ENCODE data around the gene MRPL49.

The MRPL49 gene

DNA sequence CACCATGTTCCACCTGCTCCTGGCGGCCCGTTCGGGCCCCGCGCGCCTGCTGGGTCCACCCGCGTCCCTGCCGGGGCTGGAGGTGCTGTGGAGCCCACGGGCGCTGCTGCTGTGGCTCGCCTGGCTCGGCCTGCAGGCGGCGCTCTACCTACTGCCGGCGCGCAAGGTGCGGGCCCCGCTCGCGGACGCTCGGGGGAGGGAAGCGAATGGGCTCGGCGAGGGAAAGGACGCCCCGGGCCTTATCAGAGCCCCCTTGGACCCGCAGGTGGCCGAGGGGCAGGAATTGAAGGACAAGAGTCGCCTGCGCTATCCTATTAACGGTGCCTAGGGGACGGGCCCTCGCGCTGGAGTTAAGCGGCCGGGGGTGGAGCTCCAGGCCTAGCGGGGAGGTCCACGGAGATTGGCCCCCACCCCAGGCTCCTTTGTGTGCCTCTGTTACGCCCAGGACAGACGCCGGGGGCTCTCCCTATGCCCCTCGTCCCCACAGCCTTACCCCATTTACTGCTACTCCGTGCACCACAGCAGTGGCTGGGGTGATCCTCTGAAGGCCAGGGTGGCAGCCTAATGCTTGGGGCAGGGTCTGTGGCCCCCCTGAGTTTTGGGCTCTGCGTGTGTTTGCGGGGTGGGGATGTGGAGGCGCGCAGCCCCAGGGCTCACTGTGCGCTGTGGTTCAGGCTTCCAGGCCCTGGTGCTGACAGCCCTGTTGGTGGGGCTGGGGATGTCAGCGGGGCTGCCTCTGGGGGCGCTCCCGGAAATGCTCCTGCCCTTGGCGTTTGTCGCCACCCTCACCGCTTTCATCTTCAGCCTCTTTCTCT, 9.4 kb upstream of the MRPL49 start:
- Histone ChIP-seq H3K27me3 (ENCODE audit: control insufficient read depth in 3 of 3, insufficient read depth in 3 of 3, low read depth in 1 of 3, low read length in 3 of 3) (no peaks in the 10 kb centered on the region), H3K79me1 (ENCODE audit: low read depth, low read length) (peaks cover 15% of the 10 kb centered on the region), H3K4ac (ENCODE audit: low read length) (peak overlapping the region; percentile 79), H2BK12ac (ENCODE audit: low read length) (no peak overlapping the region), H4K91ac (ENCODE audit: low read depth, low read length, poor library complexity) (no peak overlapping the region), H3K23ac (ENCODE audit: low read depth, low read length, poor library complexity) (peak overlapping the region; percentile 98), H2AK5ac (ENCODE audit: low read depth, low read length) (peak overlapping the region; percentile 89), H4K8ac (ENCODE audit: low read depth, low read length) (no peak overlapping the region), H3K4me3 (ENCODE audit: low read length in 2 of 2) (peak overlapping the region; percentile 97), H2BK120ac (ENCODE audit: low read depth, low read length) (peak overlapping the region; percentile 39), H3K14ac (ENCODE audit: low read length) (peak overlapping the region; percentile 87), H3K18ac (ENCODE audit: low read length) (peak overlapping the region; percentile 96), H3K4me1 (ENCODE audit: control insufficient read depth in 2 of 2, insufficient read depth in 1 of 2, low read depth in 1 of 2, low read length in 2 of 2) (peaks cover 10 to 21% of the 10 kb centered on the region in 2 donors), H3K9ac (ENCODE audit: low read depth, low read length, poor library complexity) (peak overlapping the region; percentile 94), H2AFZ (ENCODE audit: low read length) (peak overlapping the region; percentile 89), H2BK15ac (ENCODE audit: low read length) (peak overlapping the region; percentile 86), H3K4me2 (ENCODE audit: insufficient read depth, low read length, poor library complexity, severe bottlenecking) (peak overlapping the region; percentile 94), H3K36me3 (replicated peaks in 1 of 2; ENCODE audit: control insufficient read depth in 2 of 2, insufficient read depth in 2 of 2, low read length in 2 of 2) (peaks cover 14 to 46% of the 10 kb centered on the region in 2 donors), H2BK5ac (ENCODE audit: low read length) (peak overlapping the region; percentile 79), H3K9me3 (replicated peaks in 1 of 2; ENCODE audit: control insufficient read depth in 2 of 2, insufficient read depth in 1 of 2, low read depth in 1 of 2, low read length in 2 of 2) (no peaks in the 10 kb centered on the region), H3K27ac (replicated peaks; ENCODE audit: low read length) (peak overlapping the region; percentile 77)
- WGBS, 2 donors (ENCODE audit: extremely low coverage in 2 of 2, insufficient read length in 2 of 2, insufficient replicate concordance in 1 of 2) = no CpG with 5 or more reads among the region's 57 CpGs
- DNase-seq (ENCODE audit: low spot score) = no peak

DNA sequence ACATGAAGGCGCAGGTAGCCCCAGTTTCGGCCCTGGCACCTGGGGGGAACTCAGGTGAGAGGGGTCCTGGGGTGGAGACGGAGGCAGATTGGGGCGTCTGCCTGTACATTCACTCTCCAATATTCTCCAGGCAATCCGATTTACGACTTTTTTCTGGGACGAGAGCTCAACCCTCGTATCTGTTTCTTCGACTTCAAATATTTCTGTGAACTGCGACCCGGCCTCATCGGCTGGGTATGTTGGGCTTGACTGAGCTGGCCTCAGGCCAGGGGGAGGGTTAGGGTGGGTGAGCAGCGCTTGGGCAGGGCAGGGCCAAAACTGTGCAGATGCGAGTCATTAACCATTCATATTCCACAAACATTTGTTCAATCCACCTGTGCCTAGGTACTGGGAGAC, 8.8 kb upstream of the MRPL49 start:
- Histone ChIP-seq H4K8ac (ENCODE audit: low read depth, low read length) (no peak overlapping the region), H3K9ac (ENCODE audit: low read depth, low read length, poor library complexity) (peak overlapping the region; percentile 94), H3K4me2 (ENCODE audit: insufficient read depth, low read length, poor library complexity, severe bottlenecking) (peak overlapping the region; percentile 94), H4K91ac (ENCODE audit: low read depth, low read length, poor library complexity) (no peak overlapping the region), H3K79me1 (ENCODE audit: low read depth, low read length) (peaks cover 15% of the 10 kb centered on the region), H3K9me3 (replicated peaks in 1 of 2; ENCODE audit: control insufficient read depth in 2 of 2, insufficient read depth in 1 of 2, low read depth in 1 of 2, low read length in 2 of 2) (no peaks in the 10 kb centered on the region), H2BK15ac (ENCODE audit: low read length) (no peak overlapping the region), H3K23ac (ENCODE audit: low read depth, low read length, poor library complexity) (no peak overlapping the region), H2BK12ac (ENCODE audit: low read length) (no peak overlapping the region), H3K27ac (replicated peaks; ENCODE audit: low read length) (no peak overlapping the region), H3K4me1 (ENCODE audit: control insufficient read depth in 2 of 2, insufficient read depth in 1 of 2, low read depth in 1 of 2, low read length in 2 of 2) (peaks cover 10 to 21% of the 10 kb centered on the region in 2 donors), H2AK5ac (ENCODE audit: low read depth, low read length) (peak overlapping the region; percentile 89), H2BK5ac (ENCODE audit: low read length) (peak overlapping the region; percentile 79), H3K18ac (ENCODE audit: low read length) (no peak overlapping the region), H3K36me3 (replicated peaks in 1 of 2; ENCODE audit: control insufficient read depth in 2 of 2, insufficient read depth in 2 of 2, low read length in 2 of 2) (peaks cover 14 to 47% of the 10 kb centered on the region in 2 donors), H3K4me3 (ENCODE audit: low read length in 2 of 2) (peak overlapping the region; percentile 97), H3K4ac (ENCODE audit: low read length) (no peak overlapping the region), H3K27me3 (ENCODE audit: control insufficient read depth in 3 of 3, insufficient read depth in 3 of 3, low read depth in 1 of 3, low read length in 3 of 3) (no peaks in the 10 kb centered on the region), H2AFZ (ENCODE audit: low read length) (no peak overlapping the region), H2BK120ac (ENCODE audit: low read depth, low read length) (no peak overlapping the region), H3K14ac (ENCODE audit: low read length) (no peak overlapping the region)
- no peak for DNase-seq (ENCODE audit: low spot score)
- no CpG with 5 or more reads among the region's 14 CpGs for WGBS, 2 donors (ENCODE audit: extremely low coverage in 2 of 2, insufficient read length in 2 of 2, insufficient replicate concordance in 1 of 2)

DNA sequence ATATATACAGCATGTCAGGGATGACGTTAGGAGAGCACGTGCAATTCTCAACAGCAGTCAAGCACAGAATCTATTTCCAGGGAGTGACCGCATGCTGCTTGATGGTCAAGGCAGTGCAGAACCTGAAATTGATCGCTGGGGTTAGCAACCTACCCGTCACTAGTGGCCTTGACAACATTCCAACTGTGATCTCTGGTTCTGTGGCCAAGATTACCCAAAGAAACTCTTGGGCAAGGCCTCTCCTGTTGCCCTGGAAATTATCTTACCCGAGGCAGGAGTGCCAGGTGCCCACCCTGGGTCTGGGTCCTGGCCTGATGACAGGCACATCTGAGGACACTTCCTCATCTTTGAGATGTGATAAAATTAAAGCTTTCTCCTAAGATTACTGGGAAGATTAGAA, 8.3 kb upstream of the MRPL49 start:
- no CpG with 5 or more reads among the region's 6 CpGs for WGBS, 2 donors (ENCODE audit: extremely low coverage in 2 of 2, insufficient read length in 2 of 2, insufficient replicate concordance in 1 of 2)
- no peak overlapping the region for H3K4me2 ChIP-seq (ENCODE audit: insufficient read depth, low read length, poor library complexity, severe bottlenecking)
- H4K8ac ChIP-seq (ENCODE audit: low read depth, low read length) = no peak overlapping the region
- no peaks in the 10 kb centered on the region for H3K27me3 ChIP-seq (ENCODE audit: control insufficient read depth in 3 of 3, insufficient read depth in 3 of 3, low read depth in 1 of 3, low read length in 3 of 3)
- H2BK120ac ChIP-seq (ENCODE audit: low read depth, low read length) = no peak overlapping the region
- no peak overlapping the region for H2BK12ac ChIP-seq (ENCODE audit: low read length)
- no peak overlapping the region for H2BK15ac ChIP-seq (ENCODE audit: low read length)
- H3K36me3 ChIP-seq (replicated peaks in 1 of 2; ENCODE audit: control insufficient read depth in 2 of 2, insufficient read depth in 2 of 2, low read length in 2 of 2) = peaks cover 16 to 49% of the 10 kb centered on the region in 2 donors
- no peak overlapping the region for H2BK5ac ChIP-seq (ENCODE audit: low read length)
- H3K23ac ChIP-seq (ENCODE audit: low read depth, low read length, poor library complexity) = no peak overlapping the region
- no peak overlapping the region for H3K14ac ChIP-seq (ENCODE audit: low read length)
- no peak overlapping the region for H3K27ac ChIP-seq (replicated peaks; ENCODE audit: low read length)
- peaks cover 15% of the 10 kb centered on the region for H3K79me1 ChIP-seq (ENCODE audit: low read depth, low read length)
- H2AFZ ChIP-seq (ENCODE audit: low read length) = no peak overlapping the region
- H3K4me1 ChIP-seq (ENCODE audit: control insufficient read depth in 2 of 2, insufficient read depth in 1 of 2, low read depth in 1 of 2, low read length in 2 of 2) = peaks cover 10 to 21% of the 10 kb centered on the region in 2 donors
- H3K18ac ChIP-seq (ENCODE audit: low read length) = no peak overlapping the region
- H3K4ac ChIP-seq (ENCODE audit: low read length) = no peak overlapping the region
- H3K9me3 ChIP-seq (replicated peaks in 1 of 2; ENCODE audit: control insufficient read depth in 2 of 2, insufficient read depth in 1 of 2, low read depth in 1 of 2, low read length in 2 of 2) = no peaks in the 10 kb centered on the region
- DNase-seq (ENCODE audit: low spot score) = no peak
- H3K9ac ChIP-seq (ENCODE audit: low read depth, low read length, poor library complexity) = no peak overlapping the region
- H3K4me3 ChIP-seq (ENCODE audit: low read length in 2 of 2) = no peak overlapping the region
- no peak overlapping the region for H2AK5ac ChIP-seq (ENCODE audit: low read depth, low read length)
- H4K91ac ChIP-seq (ENCODE audit: low read depth, low read length, poor library complexity) = no peak overlapping the region

- no peak overlapping the region for H4K91ac ChIP-seq (ENCODE audit: low read depth, low read length, poor library complexity)
- no peak overlapping the region for H3K4me2 ChIP-seq (ENCODE audit: insufficient read depth, low read length, poor library complexity, severe bottlenecking)
- no peak overlapping the region for H3K18ac ChIP-seq (ENCODE audit: low read length)
- H2AFZ ChIP-seq (ENCODE audit: low read length) = no peak overlapping the region
- H3K79me1 ChIP-seq (ENCODE audit: low read depth, low read length) = peaks cover 15% of the 10 kb centered on the region
- no peak overlapping the region for H2AK5ac ChIP-seq (ENCODE audit: low read depth, low read length)
- H3K23ac ChIP-seq (ENCODE audit: low read depth, low read length, poor library complexity) = no peak overlapping the region
- H3K14ac ChIP-seq (ENCODE audit: low read length) = no peak overlapping the region
- no peak for DNase-seq (ENCODE audit: low spot score)
- H2BK5ac ChIP-seq (ENCODE audit: low read length) = no peak overlapping the region
- WGBS, 2 donors (ENCODE audit: extremely low coverage in 2 of 2, insufficient read length in 2 of 2, insufficient replicate concordance in 1 of 2) = no CpG with 5 or more reads among the region's 11 CpGs
- no peaks in the 10 kb centered on the region for H3K27me3 ChIP-seq (ENCODE audit: control insufficient read depth in 3 of 3, insufficient read depth in 3 of 3, low read depth in 1 of 3, low read length in 3 of 3)
- peaks cover 10 to 21% of the 10 kb centered on the region in 2 donors for H3K4me1 ChIP-seq (ENCODE audit: control insufficient read depth in 2 of 2, insufficient read depth in 1 of 2, low read depth in 1 of 2, low read length in 2 of 2)
- no peak overlapping the region for H4K8ac ChIP-seq (ENCODE audit: low read depth, low read length)
- H3K9me3 ChIP-seq (replicated peaks in 1 of 2; ENCODE audit: control insufficient read depth in 2 of 2, insufficient read depth in 1 of 2, low read depth in 1 of 2, low read length in 2 of 2) = no peaks in the 10 kb centered on the region
- H3K4ac ChIP-seq (ENCODE audit: low read length) = no peak overlapping the region
- no peak overlapping the region for H2BK120ac ChIP-seq (ENCODE audit: low read depth, low read length)
- peaks cover 13 to 54% of the 10 kb centered on the region in 2 donors for H3K36me3 ChIP-seq (replicated peaks in 1 of 2; ENCODE audit: control insufficient read depth in 2 of 2, insufficient read depth in 2 of 2, low read length in 2 of 2)
- H3K9ac ChIP-seq (ENCODE audit: low read depth, low read length, poor library complexity) = no peak overlapping the region
- no peak overlapping the region for H3K4me3 ChIP-seq (ENCODE audit: low read length in 2 of 2)
- H3K27ac ChIP-seq (replicated peaks; ENCODE audit: low read length) = no peak overlapping the region
- no peak overlapping the region for H2BK15ac ChIP-seq (ENCODE audit: low read length)
- H2BK12ac ChIP-seq (ENCODE audit: low read length) = no peak overlapping the region
Measured at GRCh38 chr11:65114538-65115171, 7.5 kb upstream of the MRPL49 start.
